Amygdala (tissue), 56 donors: ENCODE measurements around the gene CLASP1.
"Not testable (repeated sequence)": the region's sequence is repeated elsewhere in the genome, so short reads cannot be mapped to it uniquely, and the experiment has no call there.

ENCODE experiments used
- DNase-seq, 56 donors: peaks; one replicate each; lab custom pipeline; 2025; lab: John Stamatoyannopoulos, UW

The CLASP1 gene

DNA sequence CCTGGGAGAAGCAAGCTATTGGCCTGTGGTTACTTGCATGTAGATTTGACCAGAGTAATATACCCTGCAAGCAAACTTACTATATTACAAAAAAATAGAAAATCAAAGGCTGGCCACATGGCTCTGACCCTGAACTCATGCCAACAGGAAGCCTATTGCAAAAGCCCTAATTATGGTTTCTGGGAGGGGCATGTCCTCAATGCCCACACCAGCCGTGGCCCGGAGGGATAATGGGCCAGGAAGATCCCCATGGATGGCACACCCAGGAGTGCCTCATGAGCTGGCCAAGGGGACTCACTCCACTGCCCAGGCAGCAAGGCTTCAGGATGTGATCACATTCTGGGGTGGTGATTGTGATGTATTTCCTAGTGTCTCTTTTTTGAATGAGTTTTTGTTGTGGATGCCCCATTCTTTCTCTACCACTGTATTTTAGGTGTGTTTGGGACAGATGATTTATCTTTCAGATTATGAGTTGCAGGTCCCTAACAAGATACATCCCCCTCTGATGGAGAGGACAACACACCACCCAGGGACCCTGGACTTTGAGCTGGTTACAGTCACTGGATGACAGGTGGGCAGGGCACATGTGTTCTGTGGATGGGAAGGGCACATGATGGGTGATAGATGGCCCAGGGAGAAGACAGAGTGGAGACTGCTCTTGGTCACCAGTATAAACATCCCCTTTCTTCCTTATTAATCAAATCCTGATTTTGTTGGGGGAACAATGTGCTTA is 345.6 kb downstream of the CLASP1 start:
- DNase-seq, result no peak

DNA sequence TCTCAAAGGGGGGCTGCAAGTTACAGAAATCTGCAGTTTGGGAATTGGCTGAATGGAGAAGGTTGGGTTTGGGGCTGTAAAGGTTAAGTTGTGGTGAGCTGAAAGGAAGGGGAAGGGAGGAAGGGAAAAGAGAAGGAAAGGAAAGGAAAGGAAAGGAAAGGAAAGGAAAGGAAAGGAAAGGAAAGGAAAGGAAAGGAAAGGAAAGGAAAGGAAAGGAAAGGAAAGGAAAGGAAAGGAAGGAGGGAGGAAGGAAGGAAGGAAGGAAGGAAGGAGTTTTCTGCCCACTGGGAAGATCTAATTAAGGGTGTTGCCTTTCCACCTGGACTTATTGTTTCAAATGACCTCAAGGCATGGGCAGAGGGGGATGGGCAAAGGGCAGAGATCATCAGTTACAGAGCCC is 348.1 kb downstream of the CLASP1 start:
- DNase-seq, result not testable (repeated sequence)

DNA sequence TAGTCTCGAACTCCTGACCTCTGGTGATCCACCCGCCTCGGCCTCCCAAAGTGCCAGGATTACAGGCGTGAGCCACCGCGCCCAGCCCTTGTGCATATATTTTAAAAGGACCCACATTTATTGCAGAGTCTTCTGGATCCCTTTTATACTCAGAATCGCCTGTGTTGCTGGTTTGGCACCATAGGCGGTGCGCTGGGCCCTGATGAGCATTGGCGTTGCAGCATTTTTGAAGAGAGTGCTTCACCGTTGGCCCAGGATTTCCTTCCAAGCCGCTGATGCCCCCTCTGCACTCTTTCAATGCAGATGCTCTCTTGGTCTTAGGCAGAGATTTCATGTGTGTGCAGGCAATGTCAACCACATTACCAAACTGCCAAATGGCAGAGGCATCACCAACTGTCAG is 350.8 kb downstream of the CLASP1 start:
- DNase-seq, result no peak

DNA sequence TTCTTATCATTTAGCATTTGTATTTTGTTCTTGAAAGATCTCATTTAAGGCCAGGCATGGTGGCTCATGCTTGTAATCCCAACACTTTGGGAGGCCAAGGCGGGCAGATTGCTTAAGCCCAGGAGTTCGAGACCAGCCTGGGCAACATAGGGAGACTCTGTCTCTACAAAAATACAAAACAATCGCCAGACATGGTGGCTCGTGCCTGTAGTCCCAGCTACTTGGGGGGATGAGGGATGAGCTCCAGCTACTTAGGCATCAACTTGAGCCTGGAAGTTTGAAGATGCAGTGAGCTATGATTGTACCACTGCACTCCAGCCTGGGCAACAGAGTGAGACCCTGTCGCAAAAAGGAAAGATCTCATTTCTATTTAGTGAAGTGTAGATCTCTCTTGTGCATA is 351.4 kb downstream of the CLASP1 start:
- DNase-seq, result not testable (repeated sequence)

DNA sequence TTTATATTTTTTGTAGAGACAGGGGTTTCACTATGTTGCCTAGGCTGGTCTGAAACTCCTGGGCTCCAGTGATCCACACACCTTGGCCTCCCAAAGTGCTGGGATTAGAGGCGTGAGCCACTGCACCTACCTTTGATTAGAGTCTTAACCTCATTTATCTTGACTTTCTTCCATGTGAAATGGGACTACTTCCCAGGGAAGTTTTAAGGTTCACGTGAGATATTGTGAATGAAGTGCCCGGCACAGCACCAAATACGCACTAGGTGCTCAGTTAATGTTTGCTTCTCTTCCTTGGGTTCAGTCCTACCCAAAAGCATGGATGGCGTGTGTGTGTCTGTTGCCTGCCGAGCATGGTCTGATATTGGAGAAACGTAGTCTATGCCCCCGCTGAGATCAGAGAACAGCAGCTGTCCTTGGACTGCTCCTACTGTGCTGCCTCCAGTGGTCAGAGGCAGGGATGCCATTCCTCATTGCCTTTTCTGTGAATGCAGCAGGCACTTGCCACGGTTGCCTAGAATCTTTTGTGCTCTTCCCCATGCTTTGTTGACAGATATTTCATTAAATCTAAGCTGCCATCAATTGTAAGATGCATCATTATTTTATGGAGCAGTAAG is 351.9 kb downstream of the CLASP1 start:
- DNase-seq, result peak in 14 of 56 donors; percentile 5 to 53 (median 20)

DNA sequence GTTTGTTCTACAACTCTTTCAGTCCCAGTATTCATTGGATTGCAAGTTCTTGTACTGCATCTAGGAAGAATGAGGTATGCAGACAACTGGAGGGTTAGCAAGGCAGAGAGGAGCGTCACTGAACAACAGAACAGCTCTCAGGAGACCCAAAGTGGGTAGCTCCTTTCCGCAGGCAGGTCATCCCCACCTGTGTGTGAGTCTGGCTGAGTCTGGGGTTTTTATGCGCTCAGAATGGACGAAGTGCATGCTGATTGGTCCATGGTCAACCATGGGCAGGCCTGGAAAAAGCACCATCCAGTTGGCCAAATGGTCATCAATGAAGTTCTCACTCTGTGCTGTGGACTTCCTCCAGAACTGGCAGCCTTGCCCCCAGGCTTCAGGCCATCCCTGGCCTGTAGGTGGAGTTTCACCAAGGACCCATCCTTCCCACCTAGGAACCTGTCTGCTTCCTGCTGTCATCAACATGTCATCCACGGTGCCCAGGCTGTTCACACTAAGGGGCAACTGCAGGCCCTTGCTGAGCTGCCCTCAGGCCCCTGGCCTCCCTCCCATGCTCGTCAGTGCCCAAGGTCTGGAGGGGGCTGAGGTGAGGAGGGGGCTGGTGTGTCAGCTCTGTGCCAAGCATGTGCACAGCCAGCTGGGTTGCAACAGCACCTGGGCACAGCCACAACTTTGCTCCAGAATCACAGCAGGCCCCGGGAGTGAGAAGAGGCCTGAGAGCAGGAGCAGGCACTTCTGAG is 353.2 kb downstream of the CLASP1 start:
- DNase-seq, result no peak

DNA sequence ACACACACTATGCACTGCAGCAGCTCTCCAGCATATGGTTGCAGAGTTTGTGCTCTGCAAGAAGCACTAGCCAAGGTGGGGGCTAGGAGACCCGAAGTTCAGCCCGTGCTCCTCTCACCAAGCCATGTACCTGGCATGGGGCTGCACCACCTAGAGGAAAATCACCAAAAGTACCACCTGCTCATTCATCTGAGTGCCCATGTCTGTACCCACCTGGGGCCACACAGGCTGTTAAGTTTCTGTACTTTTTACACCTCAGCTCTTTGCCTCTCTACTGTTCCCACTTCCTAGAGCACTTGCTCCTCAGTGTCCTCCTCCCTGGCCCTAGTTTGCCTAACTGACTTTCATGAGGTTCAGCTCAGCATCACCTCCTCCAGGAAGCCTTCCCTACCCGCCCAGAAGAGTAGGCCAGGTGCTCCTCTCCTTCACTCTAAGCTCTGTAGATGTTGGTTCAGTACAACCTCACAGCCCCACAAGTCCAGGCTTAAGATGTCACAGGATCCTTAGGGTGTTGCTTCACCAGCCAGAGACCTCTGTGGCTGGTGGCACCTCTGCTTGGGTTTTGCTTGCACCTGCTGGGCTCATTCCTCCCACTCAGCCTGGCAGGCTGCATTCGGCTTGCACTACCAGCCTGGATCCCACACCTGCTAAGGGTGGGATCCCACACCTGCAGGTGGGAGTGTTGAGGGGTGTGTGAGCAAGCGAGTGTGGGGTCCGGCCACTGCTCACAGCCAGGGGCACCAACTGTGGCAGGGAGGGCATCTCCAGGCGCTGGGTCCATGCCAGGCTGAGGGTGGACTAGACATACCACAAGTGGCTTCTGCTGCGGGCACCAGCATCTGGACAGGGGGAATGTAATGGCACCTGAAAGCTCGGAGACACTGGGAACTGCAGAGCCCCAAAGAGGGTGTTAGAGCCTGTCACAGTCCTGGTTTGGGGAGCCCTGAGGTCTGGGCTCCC is 354.1 kb downstream of the CLASP1 start:
- DNase-seq, result no peak

DNA sequence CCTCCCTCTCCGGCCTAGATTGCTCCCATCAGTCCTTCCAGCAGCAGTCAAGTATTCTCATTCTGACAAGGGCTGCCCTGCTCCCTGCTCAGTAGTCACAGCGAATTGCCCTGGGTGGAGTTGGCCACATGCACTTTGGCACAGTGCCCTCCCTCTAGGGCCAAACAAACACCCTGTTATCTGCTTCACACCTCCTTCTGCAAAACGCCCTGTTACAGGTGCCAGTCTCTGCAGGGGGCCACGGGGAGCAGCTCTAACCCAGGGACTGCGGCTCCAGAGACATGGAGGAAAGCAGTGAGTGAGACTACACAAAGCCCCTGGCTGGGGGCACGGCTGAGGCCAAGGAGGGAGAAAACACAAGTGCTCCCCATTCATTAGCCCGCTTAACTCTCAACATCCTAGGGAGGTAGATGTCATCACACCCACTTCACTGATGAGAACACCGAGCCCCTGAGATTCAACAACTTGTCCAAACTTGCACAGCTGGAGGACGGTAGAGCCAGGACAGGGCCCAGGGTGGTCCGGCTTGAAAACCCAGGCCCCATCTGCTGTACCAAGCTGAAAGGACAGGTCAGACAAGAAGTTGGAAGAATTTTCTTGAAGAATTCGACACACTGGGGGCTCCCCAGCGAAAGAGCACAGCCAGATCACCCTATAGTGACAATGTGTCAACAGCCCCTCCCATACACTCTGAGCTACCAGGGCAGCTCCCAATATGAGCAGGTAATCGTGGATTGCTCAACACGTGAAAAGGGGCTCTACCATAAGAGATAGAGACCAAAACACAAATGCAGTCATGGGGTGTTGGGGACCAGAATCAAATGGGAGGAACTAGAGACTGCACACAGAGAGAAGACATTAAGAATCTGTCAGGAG is 355.6 kb downstream of the CLASP1 start:
- peak in 1 of 56 donors; percentile 18 for DNase-seq

DNA sequence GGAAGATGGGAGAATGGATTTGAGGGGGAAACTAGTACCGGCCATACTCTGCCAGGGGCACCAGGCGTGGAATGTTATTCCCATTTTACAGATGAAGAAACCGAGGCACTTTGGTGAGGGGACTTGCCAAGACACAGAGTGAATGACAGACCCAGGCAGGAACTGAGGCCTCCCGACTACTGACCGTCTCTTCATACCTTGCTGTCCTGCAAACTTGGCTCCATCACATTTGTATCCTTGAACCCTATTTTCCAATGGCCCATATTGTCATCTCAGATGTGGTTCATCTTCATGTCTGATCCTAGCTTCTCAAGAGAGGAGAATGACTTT is 358.0 kb downstream of the CLASP1 start:
- no peak for DNase-seq

DNA sequence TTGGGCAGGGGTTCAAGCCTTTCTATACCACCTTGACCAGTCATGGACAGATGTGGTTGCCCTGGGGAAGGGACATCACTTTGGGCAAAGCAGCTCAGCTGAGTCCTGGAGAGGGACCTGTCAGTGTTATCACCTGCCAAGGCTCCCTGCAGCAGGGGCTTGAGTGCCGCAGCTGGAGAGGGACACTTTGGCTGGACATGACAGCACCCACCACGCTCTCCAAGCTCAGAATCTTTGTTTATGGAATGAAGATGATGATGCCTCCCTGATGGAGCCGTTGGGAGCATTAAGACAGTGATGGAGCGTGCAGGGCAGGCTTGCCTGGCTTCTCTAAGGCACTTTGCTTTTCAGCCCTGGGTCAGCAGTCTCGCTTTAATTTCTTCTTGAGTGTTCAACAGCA is 360.0 kb downstream of the CLASP1 start:
- DNase-seq, result no peak

DNA sequence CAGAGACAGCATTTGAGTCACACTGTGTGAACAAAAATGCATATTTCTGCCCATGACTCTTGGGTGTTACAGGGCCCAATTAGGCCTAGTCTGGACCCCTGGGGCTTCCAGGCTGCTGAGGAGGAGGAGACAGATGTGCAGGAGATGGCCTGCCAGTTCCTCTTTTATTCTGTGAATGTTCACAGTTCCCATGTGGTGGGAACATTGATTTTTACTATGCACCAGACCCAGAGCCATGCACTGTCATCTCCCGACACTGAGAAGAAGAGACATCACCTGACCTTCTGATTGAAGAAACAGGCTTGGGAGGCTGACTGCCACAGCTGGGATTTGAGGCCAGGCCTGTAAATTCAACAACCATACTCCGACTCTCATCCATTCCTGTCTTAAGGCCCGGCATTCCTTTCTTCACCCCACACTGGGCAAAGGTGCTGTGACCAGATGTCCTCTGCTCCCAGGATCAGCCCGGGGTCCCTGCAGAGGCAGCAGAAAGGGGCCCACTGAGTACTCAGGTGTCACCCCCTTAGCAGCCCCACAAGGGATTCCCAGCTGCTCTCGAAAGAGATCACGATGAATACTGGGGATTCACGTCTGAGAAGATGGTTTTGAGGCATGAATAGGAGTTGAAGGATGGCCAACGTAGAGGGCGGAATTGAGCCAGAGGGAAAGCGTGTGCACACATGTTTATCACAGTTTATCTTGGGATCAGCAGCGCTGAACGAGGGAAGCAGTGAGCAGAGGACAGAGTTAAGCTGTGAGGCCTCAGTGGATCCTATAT is 360.6 kb downstream of the CLASP1 start:
- no peak for DNase-seq

DNA sequence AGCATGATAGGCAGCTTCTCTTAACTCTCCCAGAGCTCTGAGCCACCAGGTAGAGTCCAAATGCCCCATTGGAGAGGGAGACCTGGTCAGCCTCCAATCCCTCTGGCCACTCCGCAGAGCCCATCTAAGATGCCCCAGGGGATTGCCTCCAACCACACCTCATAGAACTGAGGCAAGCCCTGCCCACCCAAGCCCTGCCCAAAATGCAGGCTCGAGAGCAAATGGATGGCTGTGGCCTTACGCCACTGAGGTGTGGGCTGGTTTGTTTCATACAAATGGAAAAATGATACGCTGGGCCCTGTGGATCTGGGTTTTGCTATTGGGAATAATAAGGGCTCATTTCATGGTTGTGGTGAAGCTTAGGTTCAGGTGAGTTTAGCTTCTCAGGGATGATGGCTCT is 361.3 kb downstream of the CLASP1 start:
- no peak for DNase-seq
